ENCODE measurements around the gene CEACAM3.

DNA sequence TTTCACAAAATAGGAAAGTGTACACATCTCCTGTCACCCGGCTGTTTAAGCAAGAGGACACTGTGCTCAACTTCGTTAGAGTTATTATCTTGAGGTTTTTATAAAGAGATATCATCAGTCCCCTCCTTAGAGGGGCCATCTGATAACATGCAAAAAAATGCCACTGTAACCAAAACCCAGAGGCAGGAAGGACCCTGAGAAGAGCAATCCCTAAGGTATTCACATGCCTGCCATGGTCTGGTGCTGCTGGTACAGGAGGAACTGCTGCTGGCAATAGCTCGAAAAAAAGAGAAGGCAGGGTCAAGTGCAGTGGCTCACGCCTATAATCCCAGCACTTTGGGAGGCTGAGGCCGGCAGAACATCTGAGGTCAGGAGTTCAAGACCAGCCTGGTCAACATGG is 12.8 kb upstream of the CEACAM3 start:
- TF ChIP-seq YY1 (IDR thresholded peaks at IDR 0.05; ENCODE audit: low read depth, low read length), result no peak
- TF ChIP-seq, protein P1, sequence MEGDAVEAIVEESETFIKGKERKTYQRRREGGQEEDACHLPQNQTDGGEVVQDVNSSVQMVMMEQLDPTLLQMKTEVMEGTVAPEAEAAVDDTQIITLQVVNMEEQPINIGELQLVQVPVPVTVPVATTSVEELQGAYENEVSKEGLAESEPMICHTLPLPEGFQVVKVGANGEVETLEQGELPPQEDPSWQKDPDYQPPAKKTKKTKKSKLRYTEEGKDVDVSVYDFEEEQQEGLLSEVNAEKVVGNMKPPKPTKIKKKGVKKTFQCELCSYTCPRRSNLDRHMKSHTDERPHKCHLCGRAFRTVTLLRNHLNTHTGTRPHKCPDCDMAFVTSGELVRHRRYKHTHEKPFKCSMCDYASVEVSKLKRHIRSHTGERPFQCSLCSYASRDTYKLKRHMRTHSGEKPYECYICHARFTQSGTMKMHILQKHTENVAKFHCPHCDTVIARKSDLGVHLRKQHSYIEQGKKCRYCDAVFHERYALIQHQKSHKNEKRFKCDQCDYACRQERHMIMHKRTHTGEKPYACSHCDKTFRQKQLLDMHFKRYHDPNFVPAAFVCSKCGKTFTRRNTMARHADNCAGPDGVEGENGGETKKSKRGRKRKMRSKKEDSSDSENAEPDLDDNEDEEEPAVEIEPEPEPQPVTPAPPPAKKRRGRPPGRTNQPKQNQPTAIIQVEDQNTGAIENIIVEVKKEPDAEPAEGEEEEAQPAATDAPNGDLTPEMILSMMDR (IDR thresholded peaks at IDR 0.05; ENCODE audit: control extremely low read depth in 1 of 3, insufficient read depth in 1 of 3, low read depth in 1 of 3, low read length in 3 of 3), result no peak
- TF ChIP-seq CBX8 (IDR thresholded peaks at IDR 0.05; ENCODE audit: borderline replicate concordance, low read depth, low read length), result no peak

Data from H1 (cell line).